Caco-2 (cell line): ENCODE data around the gene HSPA6. TPM values are rescaled to one million over a fixed set of nuclear protein-coding genes. Genes with fewer than 3 reads are reported as not detected.
"Not testable (repeated sequence)": the region's sequence is repeated elsewhere in the genome, so short reads cannot be mapped to it uniquely, and the experiment has no call there.

Experiments
- BruUV-seq: library from RNA; stranded (reverse); fragments of 400-500 nt; replicated peaks from 2 replicates; lab custom pipeline; 2021; lab: Mats Ljungman, UMichigan
- CTCF ChIA-PET: fragments of 300-600 bp; sonication (Branson Sonifier 250); formaldehyde crosslinking; loops from one replicate; lab custom pipeline; 2022; ENCODE audit warnings: antibody characterized with exemption; lab: Charles Lee
- POLR2A ChIA-PET: fragments of 300-600 bp; sonication (Branson Sonifier 250); formaldehyde crosslinking; loops from one replicate; lab custom pipeline; 2022; ENCODE audit warnings: antibody characterized with exemption; lab: Charles Lee
- DNase-seq, 2 experiments: peaks; one replicate each; pipeline versions ENCODE4 v3.0.0 to v3.0.0-alpha.2; 2020 to 2022
- H3K27me3 ChIP-seq: replicated peaks from 2 replicates; pipeline ENCODE4 v1.6.0; 2011; ENCODE audit warnings: low read length; ENCODE audit not compliant: control insufficient read depth, insufficient read depth
- H3K36me3 ChIP-seq: 2 replicates; pipeline ENCODE4 v1.5.1; 2011; ENCODE audit warnings: low read length; ENCODE audit not compliant: control insufficient read depth, insufficient read depth
- H3K4me1 ChIP-seq: fragments of 250-450 bp; sonication (Bioruptor Pico); 2 replicates; pipeline ENCODE4 v1.5.1; 2020; ENCODE audit warnings: mild to moderate bottlenecking
- H3K4me3 ChIP-seq: 2 replicates; pipeline ENCODE4 v1.5.1; 2011; ENCODE audit warnings: low read depth, mild to moderate bottlenecking, control low read depth, low read length
- H3K9me3 ChIP-seq: fragments of 250-450 bp; sonication (Bioruptor Pico); 2 replicates; pipeline ENCODE4 v1.5.1; 2020; ENCODE audit warnings: mild to moderate bottlenecking, moderate library complexity
- H3K27ac Mint-ChIP-seq: one replicate; pipeline ENCODE4 v1.8.0; 2022; ENCODE audit warnings: mixed read lengths; ENCODE audit not compliant: unreplicated experiment
- H3K27me3 Mint-ChIP-seq: one replicate; pipeline ENCODE4 v1.8.0; 2022; ENCODE audit warnings: mixed read lengths; ENCODE audit not compliant: insufficient read depth, unreplicated experiment
- H3K36me3 Mint-ChIP-seq: one replicate; pipeline ENCODE4 v1.8.0; 2022; ENCODE audit warnings: mild to moderate bottlenecking, mixed read lengths; ENCODE audit not compliant: insufficient read depth, unreplicated experiment
- H3K4me1 Mint-ChIP-seq: one replicate; pipeline ENCODE4 v1.8.0; 2022; ENCODE audit warnings: low read depth, mixed read lengths; ENCODE audit not compliant: unreplicated experiment
- H3K4me3 Mint-ChIP-seq: one replicate; pipeline ENCODE4 v1.8.0; 2022; ENCODE audit warnings: mild to moderate bottlenecking, moderate library complexity, mixed read lengths; ENCODE audit not compliant: unreplicated experiment
- H3K9me3 Mint-ChIP-seq: one replicate; pipeline ENCODE4 v1.8.0; 2022; ENCODE audit warnings: mixed read lengths; ENCODE audit not compliant: unreplicated experiment
- intact Hi-C: fragments of 100-400 bp; cut with micrococcal nuclease; formaldehyde crosslinking; loops from one replicate; pipeline ENCODE4 v1.10.0; 2022; ENCODE audit not compliant: unreplicated experiment
- total RNA-seq: library from RNA; stranded (reverse); gene quantifications from 2 replicates; pipeline ENCODE4 v1.2.3, GENCODE V29; 2022

Gene HSPA6
- total RNA-seq, 1 experiment from 2014 or later = 0.32 TPM

DNA sequence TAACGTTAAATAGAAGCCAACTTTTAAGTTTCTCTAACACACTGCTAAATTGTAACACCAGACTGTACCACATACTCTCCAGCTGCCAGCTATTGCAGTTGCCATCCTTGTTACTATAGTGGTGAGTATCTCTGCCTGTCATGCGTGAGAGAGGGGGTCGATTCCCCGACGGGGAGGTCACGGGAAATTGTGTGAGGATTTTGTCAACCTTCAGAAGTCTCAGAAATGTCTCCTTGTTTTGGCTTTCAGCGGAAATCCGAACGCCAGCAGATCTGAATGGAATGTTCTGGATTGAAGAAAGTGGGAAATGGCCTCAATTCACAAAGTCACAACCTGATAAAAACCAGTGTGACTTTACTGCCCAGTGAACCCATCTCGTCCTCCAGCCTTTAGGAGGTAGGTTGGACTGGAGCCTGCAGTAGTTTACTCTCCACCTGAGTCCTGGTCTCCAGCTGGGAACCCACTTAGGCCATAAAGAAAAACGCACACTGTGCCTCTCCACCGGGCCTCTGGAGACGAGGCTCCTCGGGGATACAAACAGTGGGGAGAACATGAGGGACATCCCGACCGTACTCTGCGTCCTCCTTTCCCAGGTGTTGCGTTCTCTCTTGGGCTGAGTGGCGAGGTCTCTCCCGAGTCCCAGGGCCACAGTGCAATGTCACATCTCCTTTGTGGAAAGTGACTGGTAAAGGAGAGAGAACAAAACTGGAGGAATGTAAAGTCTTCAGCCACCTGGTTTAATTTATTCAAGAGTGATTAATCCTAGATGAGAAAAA lies 1.1 kb upstream of the HSPA6 start:
- H3K4me1 ChIP-seq, POLR2A ChIA-PET, H3K27me3 Mint-ChIP-seq, BruUV-seq, intact Hi-C loops, H3K9me3 ChIP-seq, DNase-seq, H3K4me1 Mint-ChIP-seq, H3K9me3 Mint-ChIP-seq, H3K36me3 ChIP-seq, H3K27me3 ChIP-seq, H3K4me3 ChIP-seq: not testable (repeated sequence)
- H3K27ac Mint-ChIP-seq = peak overlapping the region; percentile 74
- H3K4me3 Mint-ChIP-seq = peak overlapping the region; percentile 71
- peaks cover 11% of the 10 kb centered on the region for H3K36me3 Mint-ChIP-seq
- CTCF ChIA-PET = interaction anchor here (0.5 kb wide), 1 partner anchor 216 kb away, joined by 3 read pairs; no protein-coding TSS in a partner anchor

DNA sequence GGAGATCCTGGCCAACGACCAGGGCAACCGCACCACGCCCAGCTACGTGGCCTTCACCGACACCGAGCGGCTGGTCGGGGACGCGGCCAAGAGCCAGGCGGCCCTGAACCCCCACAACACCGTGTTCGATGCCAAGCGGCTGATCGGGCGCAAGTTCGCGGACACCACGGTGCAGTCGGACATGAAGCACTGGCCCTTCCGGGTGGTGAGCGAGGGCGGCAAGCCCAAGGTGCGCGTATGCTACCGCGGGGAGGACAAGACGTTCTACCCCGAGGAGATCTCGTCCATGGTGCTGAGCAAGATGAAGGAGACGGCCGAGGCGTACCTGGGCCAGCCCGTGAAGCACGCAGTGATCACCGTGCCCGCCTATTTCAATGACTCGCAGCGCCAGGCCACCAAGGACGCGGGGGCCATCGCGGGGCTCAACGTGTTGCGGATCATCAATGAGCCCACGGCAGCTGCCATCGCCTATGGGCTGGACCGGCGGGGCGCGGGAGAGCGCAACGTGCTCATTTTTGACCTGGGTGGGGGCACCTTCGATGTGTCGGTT lies 477 bp downstream of the HSPA6 start:
- H3K9me3 Mint-ChIP-seq, H3K36me3 ChIP-seq, BruUV-seq, H3K4me3 Mint-ChIP-seq, H3K4me1 Mint-ChIP-seq, H3K9me3 ChIP-seq, H3K4me3 ChIP-seq, H3K4me1 ChIP-seq, H3K27me3 Mint-ChIP-seq, intact Hi-C loops, POLR2A ChIA-PET, H3K27me3 ChIP-seq, H3K27ac Mint-ChIP-seq, DNase-seq, CTCF ChIA-PET: not testable (repeated sequence)
- H3K36me3 Mint-ChIP-seq = peaks cover 11% of the 10 kb centered on the region

DNA sequence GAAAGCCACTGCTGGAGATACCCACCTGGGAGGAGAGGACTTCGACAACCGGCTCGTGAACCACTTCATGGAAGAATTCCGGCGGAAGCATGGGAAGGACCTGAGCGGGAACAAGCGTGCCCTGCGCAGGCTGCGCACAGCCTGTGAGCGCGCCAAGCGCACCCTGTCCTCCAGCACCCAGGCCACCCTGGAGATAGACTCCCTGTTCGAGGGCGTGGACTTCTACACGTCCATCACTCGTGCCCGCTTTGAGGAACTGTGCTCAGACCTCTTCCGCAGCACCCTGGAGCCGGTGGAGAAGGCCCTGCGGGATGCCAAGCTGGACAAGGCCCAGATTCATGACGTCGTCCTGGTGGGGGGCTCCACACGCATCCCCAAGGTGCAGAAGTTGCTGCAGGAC lies 981 bp downstream of the HSPA6 start:
- POLR2A ChIA-PET, H3K27ac Mint-ChIP-seq, H3K4me3 ChIP-seq, H3K4me1 ChIP-seq, H3K27me3 Mint-ChIP-seq, H3K9me3 Mint-ChIP-seq, BruUV-seq, H3K36me3 ChIP-seq, H3K9me3 ChIP-seq, intact Hi-C loops, H3K27me3 ChIP-seq, H3K4me3 Mint-ChIP-seq, H3K4me1 Mint-ChIP-seq, DNase-seq, CTCF ChIA-PET: not testable (repeated sequence)
- H3K36me3 Mint-ChIP-seq = peaks cover 15% of the 10 kb centered on the region

DNA sequence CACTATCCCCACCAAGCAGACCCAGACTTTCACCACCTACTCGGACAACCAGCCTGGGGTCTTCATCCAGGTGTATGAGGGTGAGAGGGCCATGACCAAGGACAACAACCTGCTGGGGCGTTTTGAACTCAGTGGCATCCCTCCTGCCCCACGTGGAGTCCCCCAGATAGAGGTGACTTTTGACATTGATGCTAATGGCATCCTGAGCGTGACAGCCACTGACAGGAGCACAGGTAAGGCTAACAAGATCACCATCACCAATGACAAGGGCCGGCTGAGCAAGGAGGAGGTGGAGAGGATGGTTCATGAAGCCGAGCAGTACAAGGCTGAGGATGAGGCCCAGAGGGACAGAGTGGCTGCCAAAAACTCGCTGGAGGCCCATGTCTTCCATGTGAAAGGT lies 1.6 kb downstream of the HSPA6 start:
- H3K27me3 ChIP-seq, H3K4me1 Mint-ChIP-seq, intact Hi-C loops, H3K27ac Mint-ChIP-seq, POLR2A ChIA-PET, DNase-seq, H3K36me3 ChIP-seq, H3K27me3 Mint-ChIP-seq, CTCF ChIA-PET, H3K4me3 Mint-ChIP-seq, H3K4me1 ChIP-seq, H3K4me3 ChIP-seq, H3K9me3 Mint-ChIP-seq, BruUV-seq, H3K9me3 ChIP-seq: not testable (repeated sequence)
- peaks cover 21% of the 10 kb centered on the region for H3K36me3 Mint-ChIP-seq

DNA sequence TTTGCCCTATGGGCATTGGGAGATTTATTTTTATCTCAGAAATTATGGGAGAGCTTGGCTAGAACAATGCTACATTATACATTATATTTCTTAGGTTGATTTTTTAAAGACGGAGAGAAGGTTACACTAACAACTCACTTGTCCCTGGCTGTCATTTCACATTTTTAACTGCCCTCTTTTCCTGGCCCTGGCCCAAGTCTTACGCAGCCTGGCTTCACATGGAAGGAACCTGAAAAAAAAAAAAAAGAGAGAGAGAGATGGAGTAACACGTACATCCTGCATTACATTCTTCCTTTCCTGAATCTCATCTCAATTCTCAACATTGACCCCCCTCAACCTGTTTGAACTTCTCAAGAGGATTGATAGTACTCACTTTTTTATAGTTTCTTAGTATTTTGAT lies 4.2 kb downstream of the HSPA6 start:
- not testable (repeated sequence) for DNase-seq

DNA sequence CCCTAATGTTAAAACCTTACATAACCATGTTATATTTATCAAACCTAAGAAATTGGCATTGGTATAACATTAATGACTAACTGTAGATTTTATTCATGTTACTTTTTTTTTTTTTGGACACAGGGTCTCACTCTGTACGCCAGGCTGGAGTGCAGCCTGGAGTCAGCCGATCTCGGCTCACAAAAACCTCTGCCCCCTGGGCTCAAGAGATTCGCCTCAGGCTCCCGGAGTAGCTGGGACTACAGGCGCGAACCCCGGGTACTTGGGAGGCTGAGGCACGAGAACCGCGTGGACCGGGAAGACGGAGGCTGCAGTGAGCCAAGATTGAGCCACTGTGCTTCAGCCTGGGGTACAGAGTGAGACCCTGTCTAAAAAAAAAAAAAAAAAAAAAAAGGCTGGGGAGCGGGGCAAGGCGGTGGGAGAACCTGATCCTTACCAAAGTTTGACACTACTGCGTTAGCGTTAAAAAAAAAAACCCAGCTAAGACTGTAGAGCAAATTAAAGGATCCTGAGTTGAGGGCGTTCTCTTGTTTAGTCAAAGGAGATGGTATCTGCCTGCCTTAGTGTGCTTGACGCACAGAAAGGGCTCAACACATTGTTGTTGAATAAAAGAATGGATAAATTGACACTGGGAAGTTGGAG lies 5.2 kb downstream of the HSPA6 start:
- H3K4me1 ChIP-seq, H3K27ac Mint-ChIP-seq, H3K27me3 Mint-ChIP-seq, BruUV-seq, CTCF ChIA-PET, H3K4me1 Mint-ChIP-seq, DNase-seq, H3K4me3 ChIP-seq, H3K9me3 ChIP-seq, H3K36me3 ChIP-seq, POLR2A ChIA-PET, H3K27me3 ChIP-seq, H3K9me3 Mint-ChIP-seq: not testable (repeated sequence)
- intact Hi-C loops = loop anchor here (5.0 kb wide), 1 partner anchor 83 kb away; no protein-coding TSS in a partner anchor
- Mint-ChIP-seq H3K4me3 (peak overlapping the region; percentile 69), H3K36me3 (peaks cover 14% of the 10 kb centered on the region)

More for the DNA sequence above, 4.2 kb downstream of the HSPA6 start:
- H3K27me3 Mint-ChIP-seq, H3K4me3 Mint-ChIP-seq, H3K27me3 ChIP-seq, H3K4me3 ChIP-seq, H3K9me3 Mint-ChIP-seq, BruUV-seq, H3K27ac Mint-ChIP-seq, H3K9me3 ChIP-seq, H3K4me1 Mint-ChIP-seq, POLR2A ChIA-PET, H3K4me1 ChIP-seq, CTCF ChIA-PET, H3K36me3 ChIP-seq, intact Hi-C loops: not testable (repeated sequence)
- H3K36me3 Mint-ChIP-seq = peaks cover 21% of the 10 kb centered on the region
